Measurements from ENCODE around the gene ZNF878. TPM values are rescaled to one million over a fixed set of nuclear protein-coding genes. Genes with fewer than 3 reads are reported as not detected.
A peak's percentile ranks its signal among the peaks of the same experiment; 100 is the strongest.

ZNF878 gene
- total RNA-seq = not detected
- polyA plus RNA-seq = under 1 TPM in 2 of 3 donors, not detected in 1; 0.03 TPM
- long read RNA-seq, donor 1 = 0 reads
- long read RNA-seq, donor 2 = 0 reads

GRCh38 chr19:12052497-12053169 is at the start of gene ZNF878:
Gene ZNF878, minus strand, starts transcription at chr19:12052961. Its CDS starts 160 bp downstream, at chr19:12052801.
- Histone ChIP-seq H3K27me3 (ENCODE audit: insufficient read depth in 3 of 3, low read length in 2 of 3) (no peaks in the 10 kb centered on the region), H3K4me3 (peak within 1 kb of the TSS; percentile 71), H3K36me3 (ENCODE audit: insufficient read depth in 1 of 2, low read depth in 1 of 2) (no peaks in the 10 kb centered on the region), H3K4me1 (peaks cover 6% of the 10 kb centered on the region), H3K9me3 (peaks cover 3% of the 10 kb centered on the region), H3K27ac (peak within 1 kb of the TSS; percentile 49)
- intact Hi-C loops (cut with DNase I) = no loop called here
- TF ChIP-seq, protein P1, sequence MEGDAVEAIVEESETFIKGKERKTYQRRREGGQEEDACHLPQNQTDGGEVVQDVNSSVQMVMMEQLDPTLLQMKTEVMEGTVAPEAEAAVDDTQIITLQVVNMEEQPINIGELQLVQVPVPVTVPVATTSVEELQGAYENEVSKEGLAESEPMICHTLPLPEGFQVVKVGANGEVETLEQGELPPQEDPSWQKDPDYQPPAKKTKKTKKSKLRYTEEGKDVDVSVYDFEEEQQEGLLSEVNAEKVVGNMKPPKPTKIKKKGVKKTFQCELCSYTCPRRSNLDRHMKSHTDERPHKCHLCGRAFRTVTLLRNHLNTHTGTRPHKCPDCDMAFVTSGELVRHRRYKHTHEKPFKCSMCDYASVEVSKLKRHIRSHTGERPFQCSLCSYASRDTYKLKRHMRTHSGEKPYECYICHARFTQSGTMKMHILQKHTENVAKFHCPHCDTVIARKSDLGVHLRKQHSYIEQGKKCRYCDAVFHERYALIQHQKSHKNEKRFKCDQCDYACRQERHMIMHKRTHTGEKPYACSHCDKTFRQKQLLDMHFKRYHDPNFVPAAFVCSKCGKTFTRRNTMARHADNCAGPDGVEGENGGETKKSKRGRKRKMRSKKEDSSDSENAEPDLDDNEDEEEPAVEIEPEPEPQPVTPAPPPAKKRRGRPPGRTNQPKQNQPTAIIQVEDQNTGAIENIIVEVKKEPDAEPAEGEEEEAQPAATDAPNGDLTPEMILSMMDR (IDR thresholded peaks at IDR 0.05) = no peak
- 0% methylated on average over 29 to 46 of the region's 46 CpGs for WGBS, 3 donors
- ATAC-seq (peak; percentile 99), DNase-seq (peak; percentile 85 to 88)

DNA sequence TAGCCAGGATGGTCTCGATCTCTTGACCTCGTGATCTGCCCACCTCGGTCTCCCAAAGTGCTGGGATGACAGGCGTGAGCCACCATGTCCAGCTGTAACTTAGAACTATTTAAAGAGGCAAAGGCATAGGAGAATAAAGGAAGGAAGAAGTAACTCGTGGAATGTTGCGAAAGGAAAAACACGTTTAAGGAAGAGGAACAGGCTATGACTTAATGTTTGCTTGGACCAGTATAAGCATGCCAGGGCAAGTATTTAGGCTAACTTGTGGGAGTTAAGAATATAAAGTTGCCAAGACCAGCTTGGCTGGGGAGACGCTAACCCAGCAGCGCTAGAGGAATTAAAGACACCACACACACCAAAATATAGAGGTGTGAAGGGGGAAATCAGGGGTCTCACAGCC is 45.3 kb upstream of the ZNF878 start:
- Histone ChIP-seq H3K4me1 (no peaks in the 10 kb centered on the region), H3K4me3 (no peak overlapping the region), H3K36me3 (ENCODE audit: insufficient read depth in 1 of 2, low read depth in 1 of 2) (peaks cover 0 to 8% of the 10 kb centered on the region in 2 donors), H3K27me3 (ENCODE audit: insufficient read depth in 3 of 3, low read length in 2 of 3) (no peaks in the 10 kb centered on the region), H3K9me3 (peaks cover 11% of the 10 kb centered on the region), H3K27ac (no peak overlapping the region)
- DNase-seq = no peak
- TF ChIP-seq, protein P1 (IDR thresholded peaks at IDR 0.05) = no peak
- intact Hi-C loops (cut with DNase I) = no loop called here
- 91 to 95% (median 92%) methylated on average over 9 of the region's 9 CpGs for WGBS, 3 donors
- no peak for ATAC-seq

DNA sequence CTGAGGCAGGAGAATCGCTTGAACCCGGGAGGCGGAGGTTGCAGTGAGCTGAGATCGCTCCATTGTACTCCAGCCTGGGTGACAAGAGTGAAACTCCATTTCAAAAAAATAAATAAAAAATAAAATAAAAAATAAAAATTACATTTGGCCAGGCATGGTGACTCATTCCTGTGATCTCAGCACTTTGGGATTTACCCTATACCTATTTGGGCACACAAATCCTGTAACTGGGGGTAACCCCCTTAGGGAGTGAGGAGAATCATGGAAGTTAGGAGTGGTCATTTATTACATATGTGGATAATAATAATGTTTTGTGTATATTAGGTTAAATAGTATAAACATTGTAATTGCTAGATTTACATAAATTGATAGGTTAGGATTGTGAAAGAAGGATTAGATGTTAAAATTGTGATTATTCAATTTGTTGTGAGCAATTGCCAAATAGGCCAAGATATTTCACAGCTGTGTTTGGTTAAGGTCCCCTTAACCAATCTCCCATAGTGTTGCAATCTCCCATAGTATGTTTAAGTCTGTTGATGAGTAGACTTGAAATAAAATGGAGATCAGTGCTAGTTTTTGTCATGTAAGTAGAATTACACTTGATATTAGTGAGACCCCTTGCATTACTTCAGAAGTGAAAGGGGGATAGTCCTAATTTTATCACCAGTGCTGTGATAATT is 42.5 kb upstream of the ZNF878 start:
- intact Hi-C loops (cut with DNase I) = no loop called here
- ATAC-seq (no peak), DNase-seq (no peak)
- no peak overlapping the region for H3K4me3 ChIP-seq
- no peaks in the 10 kb centered on the region for H3K27me3 ChIP-seq (ENCODE audit: insufficient read depth in 3 of 3, low read length in 2 of 3)
- TF ChIP-seq, protein P1 (IDR thresholded peaks at IDR 0.05) = no peak
- H3K4me1 ChIP-seq = no peaks in the 10 kb centered on the region
- H3K9me3 ChIP-seq = peaks cover 3% of the 10 kb centered on the region
- H3K27ac ChIP-seq = no peak overlapping the region
- 97 to 99% (median 97%) methylated on average over 4 of the region's 4 CpGs for WGBS, 3 donors
- H3K36me3 ChIP-seq (ENCODE audit: insufficient read depth in 1 of 2, low read depth in 1 of 2) = peaks cover 0 to 9% of the 10 kb centered on the region in 2 donors

DNA sequence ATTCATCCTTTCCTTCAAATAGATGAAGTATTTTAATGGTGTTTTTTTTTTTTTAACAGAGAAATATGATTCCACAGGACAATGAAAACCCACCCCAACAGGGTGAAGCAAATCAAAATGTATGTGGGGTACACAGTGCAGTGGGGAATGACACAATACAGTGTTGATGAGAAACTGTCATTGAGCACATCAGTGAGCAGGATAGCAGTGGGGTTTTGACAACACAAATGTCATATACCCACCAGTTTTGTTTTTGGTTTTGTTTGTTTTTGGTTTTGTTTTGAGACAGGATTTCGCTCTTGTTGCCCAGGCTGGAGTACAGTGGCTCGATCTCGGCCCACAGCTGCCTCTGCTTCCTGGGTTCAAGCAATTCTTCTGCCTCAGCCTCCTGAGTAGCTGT is 41.0 kb upstream of the ZNF878 start:
- ATAC-seq (no peak), DNase-seq (no peak)
- TF ChIP-seq, protein P1 (IDR thresholded peaks at IDR 0.05) = no peak
- peaks cover 3% of the 10 kb centered on the region for H3K9me3 ChIP-seq
- H3K27me3 ChIP-seq (ENCODE audit: insufficient read depth in 3 of 3, low read length in 2 of 3) = no peaks in the 10 kb centered on the region
- H3K4me1 ChIP-seq = no peaks in the 10 kb centered on the region
- no peak overlapping the region for H3K27ac ChIP-seq
- H3K4me3 ChIP-seq = no peak overlapping the region
- peaks cover 0 to 12% of the 10 kb centered on the region in 2 donors for H3K36me3 ChIP-seq (ENCODE audit: insufficient read depth in 1 of 2, low read depth in 1 of 2)
- intact Hi-C loops (cut with DNase I) = no loop called here
- WGBS, 3 donors = 88 to 100% (median 98%) methylated on average over 3 of the region's 3 CpGs
